HEK293 (cell line): Measurements from ENCODE around the gene IWS1.

ENCODE experiments used
- CTCF ChIA-PET: fragments of 350-600 bp; formaldehyde crosslinking; extraction: SDS; loops from one replicate; lab custom pipeline; 2021; ENCODE audit warnings: antibody characterized with exemption; lab: Yijun Ruan, JAX
- POLR2A ChIA-PET: fragments of 300-600 bp; formaldehyde crosslinking; extraction: SDS; loops from one replicate; lab custom pipeline; 2020; ENCODE audit warnings: antibody characterized with exemption, inconsistent platforms; lab: Yijun Ruan, JAX
- H3K27ac ChIP-seq: fragments of 200-500 bp; sonication (Bioruptor generic); 2 replicates; pipeline ENCODE4 v1.5.1; 2014; ENCODE audit warnings: low read depth, low read length, control low read depth, inconsistent platforms; ENCODE audit errors: extremely low read depth
- H3K36me3 ChIP-seq, 2 experiments: fragments of 200-500 bp in 1 of 2; sonication (Bioruptor generic) in 1 of 2; 1 replicate in 1 of 2; 2 replicates in 1 of 2; pipeline ENCODE4 v1.5.1; 2014 to 2017; ENCODE audit warnings: inconsistent platforms in 2 of 2, low read length in 2 of 2; ENCODE audit not compliant: control insufficient read depth in 2 of 2, insufficient read depth in 1 of 2
- H3K4me1 ChIP-seq: fragments of 200-500 bp; sonication (Bioruptor generic); 2 replicates; pipeline ENCODE4 v1.5.1; 2014; ENCODE audit warnings: mild to moderate bottlenecking, low read length, inconsistent platforms; ENCODE audit not compliant: control insufficient read depth, insufficient read depth
- H3K4me3 ChIP-seq: 2 replicates; pipeline ENCODE4 v1.5.1; 2011; ENCODE audit warnings: low read depth, mild to moderate bottlenecking, control low read depth, low read length, moderate library complexity
- H3K9me3 ChIP-seq: fragments of 200-500 bp; sonication (Bioruptor generic); 2 replicates; pipeline ENCODE4 v1.5.1; 2014; ENCODE audit warnings: low read depth, low read length, inconsistent platforms; ENCODE audit not compliant: control insufficient read depth, insufficient read depth
- GLIS1 ChIP-seq: fragments of 450-650 bp; formaldehyde crosslinking; IDR thresholded peaks from 2 replicates; pipeline ENCODE4 v1.5.1; 2016; ENCODE audit warnings: missing biosample characterization, missing genetic modification characterization
- HOXC10 ChIP-seq: sonication (generic); formaldehyde crosslinking; IDR thresholded peaks from 2 replicates; pipeline ENCODE4 v1.8.1; 2023; ENCODE audit warnings: mild to moderate bottlenecking, missing genetic modification reagents
- INSM2 ChIP-seq: fragments of 450-650 bp; formaldehyde crosslinking; IDR thresholded peaks from 2 replicates; pipeline ENCODE4 v1.5.1; 2016; ENCODE audit warnings: missing biosample characterization, missing genetic modification characterization
- SP3 ChIP-seq: fragments of 450-650 bp; formaldehyde crosslinking; IDR thresholded peaks from 2 replicates; pipeline ENCODE4 v1.5.1; 2016; ENCODE audit warnings: missing biosample characterization, missing genetic modification characterization
- ZBTB6 ChIP-seq: fragments of 450-650 bp; formaldehyde crosslinking; IDR thresholded peaks from 2 replicates; pipeline ENCODE4 v1.5.1; 2017; ENCODE audit warnings: missing biosample characterization, missing genetic modification characterization
- ZBTB7A ChIP-seq: fragments of 450-650 bp; formaldehyde crosslinking; IDR thresholded peaks from 2 replicates; pipeline ENCODE4 v1.5.1; 2016; ENCODE audit warnings: low read depth, missing biosample characterization, missing genetic modification characterization
- ZNF132 ChIP-seq: fragments of 450-650 bp; formaldehyde crosslinking; IDR thresholded peaks from 2 replicates; pipeline ENCODE4 v1.5.1; 2017; ENCODE audit warnings: missing biosample characterization, missing genetic modification characterization, borderline replicate concordance
- ZNF133 ChIP-seq: fragments of 450-650 bp; formaldehyde crosslinking; IDR thresholded peaks from 2 replicates; pipeline ENCODE4 v1.5.1; 2016; ENCODE audit warnings: missing biosample characterization, missing genetic modification characterization
- ZNF175 ChIP-seq: fragments of 450-650 bp; formaldehyde crosslinking; IDR thresholded peaks from 2 replicates; pipeline ENCODE4 v1.5.1; 2016; ENCODE audit warnings: missing biosample characterization, missing genetic modification characterization
- ZNF19 ChIP-seq: fragments of 450-650 bp; formaldehyde crosslinking; IDR thresholded peaks from 2 replicates; pipeline ENCODE4; 2016; ENCODE audit warnings: missing biosample characterization, missing genetic modification characterization, low read depth
- ZNF223 ChIP-seq: fragments of 450-650 bp; formaldehyde crosslinking; IDR thresholded peaks from 2 replicates; pipeline ENCODE4 v1.5.1; 2016; ENCODE audit warnings: missing biosample characterization, missing genetic modification characterization
- ZNF24 ChIP-seq: fragments of 450-650 bp; formaldehyde crosslinking; IDR thresholded peaks from 2 replicates; pipeline ENCODE4 v1.5.1; 2016; ENCODE audit warnings: missing biosample characterization, missing genetic modification characterization
- ZNF274 ChIP-seq, 2 experiments: fragments of 200-500 bp in 1 of 2; fragments of 450-650 bp in 1 of 2; sonication (Bioruptor generic) in 1 of 2; formaldehyde crosslinking in 1 of 2; IDR thresholded peaks; 2 replicates each; pipeline versions ENCODE4 v1.5.1 to v1.6.1; 2014 to 2016; ENCODE audit warnings: borderline replicate concordance in 1 of 2, inconsistent platforms in 1 of 2, low read length in 1 of 2, missing biosample characterization in 1 of 2, missing genetic modification characterization in 1 of 2
- ZNF341 ChIP-seq: fragments of 450-650 bp; formaldehyde crosslinking; IDR thresholded peaks from 2 replicates; pipeline ENCODE4; 2016; ENCODE audit warnings: low read depth, missing biosample characterization, missing genetic modification characterization
- ZNF366 ChIP-seq: fragments of 450-650 bp; formaldehyde crosslinking; conservative IDR thresholded peaks from 2 replicates; pipeline ENCODE4 v1.5.1; 2016; ENCODE audit warnings: missing biosample characterization, missing genetic modification characterization
- ZNF404 ChIP-seq: fragments of 450-650 bp; formaldehyde crosslinking; IDR thresholded peaks from 2 replicates; pipeline ENCODE4 v1.5.1; 2017; ENCODE audit warnings: missing biosample characterization, missing genetic modification characterization
- ZNF488 ChIP-seq: fragments of 450-650 bp; formaldehyde crosslinking; IDR thresholded peaks from 2 replicates; pipeline ENCODE4 v1.5.1; 2016; ENCODE audit warnings: missing biosample characterization, missing genetic modification characterization
- ZNF529 ChIP-seq: fragments of 450-650 bp; formaldehyde crosslinking; IDR thresholded peaks from 2 replicates; pipeline ENCODE4 v1.5.1; 2017; ENCODE audit warnings: missing genetic modification characterization, missing biosample characterization; ENCODE audit not compliant: insufficient replicate concordance
- ZNF549 ChIP-seq: fragments of 450-650 bp; IDR thresholded peaks from 2 replicates; pipeline ENCODE4 v1.5.1; 2018; ENCODE audit warnings: missing biosample characterization, missing genetic modification characterization, mild to moderate bottlenecking, inconsistent platforms, moderate library complexity
- ZNF560 ChIP-seq: fragments of 450-650 bp; formaldehyde crosslinking; IDR thresholded peaks from 2 replicates; pipeline ENCODE4 v1.5.1; 2017; ENCODE audit warnings: missing biosample characterization, missing genetic modification characterization, borderline replicate concordance
- ZNF626 ChIP-seq: fragments of 450-650 bp; sonication (Bioruptor Pico); formaldehyde crosslinking; IDR thresholded peaks from 2 replicates; pipeline ENCODE4 v1.5.1; 2018; ENCODE audit warnings: missing biosample characterization, missing genetic modification characterization, inconsistent platforms
- ZNF670 ChIP-seq: fragments of 450-650 bp; formaldehyde crosslinking; IDR thresholded peaks from 2 replicates; pipeline ENCODE4 v1.5.1; 2016; ENCODE audit warnings: missing biosample characterization, missing genetic modification characterization, low read depth
- ZNF785 ChIP-seq: fragments of 450-650 bp; formaldehyde crosslinking; IDR thresholded peaks from 2 replicates; pipeline ENCODE4 v1.5.1; 2016; ENCODE audit warnings: missing biosample characterization, missing genetic modification characterization
- ZNF843 ChIP-seq: fragments of 450-650 bp; formaldehyde crosslinking; IDR thresholded peaks from 2 replicates; pipeline ENCODE4 v1.5.1; 2016; ENCODE audit warnings: missing biosample characterization, missing genetic modification characterization
- ZSCAN23 ChIP-seq: fragments of 450-650 bp; formaldehyde crosslinking; IDR thresholded peaks from 2 replicates; pipeline ENCODE4 v1.5.1; 2016; ENCODE audit warnings: missing biosample characterization, missing genetic modification characterization
- TF ChIP-seq, protein P1 (sequence below): fragments of 450-650 bp; formaldehyde crosslinking; IDR thresholded peaks from 2 replicates; pipeline ENCODE4 v1.5.1; 2016; ENCODE audit warnings: missing biosample characterization, missing genetic modification characterization
- TF ChIP-seq, protein P2 (sequence below): fragments of 450-650 bp; formaldehyde crosslinking; IDR thresholded peaks from 2 replicates; pipeline ENCODE4 v1.5.1; 2016; ENCODE audit warnings: missing biosample characterization, missing genetic modification characterization

The IWS1 gene

GRCh38 chr2:127472268-127472667, 54.0 kb downstream of the IWS1 start:
- no peak overlapping the region for H3K4me3 ChIP-seq
- H3K27ac ChIP-seq = no peak overlapping the region
- CTCF ChIA-PET = interaction anchor here (0.7 to 4.4 kb wide), 4 partner anchors 7 to 275 kb away, joined by 3 to 17 read pairs (median 4); no protein-coding TSS in a partner anchor
- POLR2A ChIA-PET = interaction anchor here (0.6 kb wide), 1 partner anchor 33 kb away, joined by 3 read pairs; no protein-coding TSS in a partner anchor
- peaks cover 9 to 16% of the 10 kb centered on the region in 2 experiments for H3K36me3 ChIP-seq
- no peaks in the 10 kb centered on the region for H3K4me1 ChIP-seq
- no peak for TF ChIP-seq ZNF24 (tag by site-specific recombination)
- no peak for TF ChIP-seq ZNF19 (tag by site-specific recombination)
- no peak for TF ChIP-seq ZNF560 (tag by site-specific recombination)
- TF ChIP-seq ZNF133 (tag by site-specific recombination) = no peak
- no peak for TF ChIP-seq INSM2 (tag by site-specific recombination)
- no peak for TF ChIP-seq ZSCAN23
- no peak for TF ChIP-seq ZNF223
- no peak for TF ChIP-seq ZNF785 (tag by site-specific recombination)
- no peak for TF ChIP-seq ZNF488
- no peak for TF ChIP-seq ZNF274 (IDR thresholded peaks at IDR 0.05; ENCODE audit: low read length)
- no peak for TF ChIP-seq ZNF274 (tag by site-specific recombination; IDR thresholded peaks at IDR 0.05; ENCODE audit: borderline replicate concordance)
- no peak for TF ChIP-seq ZNF529 (tag by site-specific recombination)
- no peak for TF ChIP-seq ZNF843 (tag by site-specific recombination)
- no peak for TF ChIP-seq ZNF670 (tag by site-specific recombination)
- no peak for TF ChIP-seq ZNF404 (tag by site-specific recombination)
- TF ChIP-seq HOXC10 (CRISPR knock-in tag) = no peak
- TF ChIP-seq GLIS1 (tag by site-specific recombination) = no peak
- TF ChIP-seq ZNF132 (tag by site-specific recombination) = no peak
- TF ChIP-seq ZNF626 (tag by site-specific recombination) = no peak
- no peak for TF ChIP-seq ZNF549
- no peak for TF ChIP-seq ZNF175 (tag by site-specific recombination)
- H3K9me3 ChIP-seq = no peaks in the 10 kb centered on the region

DNA sequence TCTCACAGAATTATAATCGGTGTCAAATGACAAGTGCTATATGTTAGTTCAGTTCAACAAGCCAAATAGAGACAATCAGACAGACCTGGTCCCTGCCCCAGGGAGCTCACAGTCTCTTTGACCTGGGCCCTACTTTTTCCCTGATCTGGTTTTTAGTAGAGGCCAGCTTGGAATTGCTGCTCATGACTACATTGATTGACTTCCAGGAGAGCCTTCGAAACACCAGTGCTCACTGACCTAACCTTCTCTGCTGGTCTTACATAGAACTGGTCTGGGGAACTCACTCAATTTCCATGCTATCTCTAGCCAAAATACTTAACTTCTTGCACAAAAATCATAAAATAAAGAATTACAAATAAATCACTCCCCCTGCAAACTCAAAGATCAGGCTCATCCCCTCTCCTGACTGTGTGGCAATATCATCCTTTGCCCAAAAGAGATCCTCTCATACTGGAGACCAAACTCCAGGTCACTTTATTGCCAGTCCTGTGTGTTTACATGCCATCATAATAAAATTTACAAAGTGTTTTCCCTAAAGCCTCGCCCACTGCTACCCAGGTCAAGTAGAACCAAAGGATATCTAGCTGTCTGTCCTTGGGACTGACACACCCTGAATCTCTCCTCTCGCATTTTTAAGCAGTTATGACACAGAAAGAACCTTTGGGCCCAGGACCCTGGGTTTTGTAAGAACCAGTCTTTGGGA, 54.9 kb downstream of the IWS1 start:
- no peak overlapping the region for H3K4me3 ChIP-seq

More for the DNA sequence above, 54.9 kb downstream of the IWS1 start:
- H3K27ac ChIP-seq = no peak overlapping the region
- H3K4me1 ChIP-seq = no peaks in the 10 kb centered on the region
- CTCF ChIA-PET = interaction anchor here (0.7 to 4.4 kb wide), 2 partner anchors 8 to 55 kb away, joined by 3 to 17 read pairs; no protein-coding TSS in a partner anchor
- POLR2A ChIA-PET = no interaction called here
- H3K36me3 ChIP-seq = peaks cover 5 to 16% of the 10 kb centered on the region in 2 experiments
- no peaks in the 10 kb centered on the region for H3K9me3 ChIP-seq
- TF ChIP-seq SP3 (no peak), ZBTB6 (tag by site-specific recombination) (no peak), ZBTB7A (tag by site-specific recombination) (no peak), ZNF366 (tag by site-specific recombination) (no peak), ZNF341 (tag by site-specific recombination) (no peak)
- TF ChIP-seq, protein P1, sequence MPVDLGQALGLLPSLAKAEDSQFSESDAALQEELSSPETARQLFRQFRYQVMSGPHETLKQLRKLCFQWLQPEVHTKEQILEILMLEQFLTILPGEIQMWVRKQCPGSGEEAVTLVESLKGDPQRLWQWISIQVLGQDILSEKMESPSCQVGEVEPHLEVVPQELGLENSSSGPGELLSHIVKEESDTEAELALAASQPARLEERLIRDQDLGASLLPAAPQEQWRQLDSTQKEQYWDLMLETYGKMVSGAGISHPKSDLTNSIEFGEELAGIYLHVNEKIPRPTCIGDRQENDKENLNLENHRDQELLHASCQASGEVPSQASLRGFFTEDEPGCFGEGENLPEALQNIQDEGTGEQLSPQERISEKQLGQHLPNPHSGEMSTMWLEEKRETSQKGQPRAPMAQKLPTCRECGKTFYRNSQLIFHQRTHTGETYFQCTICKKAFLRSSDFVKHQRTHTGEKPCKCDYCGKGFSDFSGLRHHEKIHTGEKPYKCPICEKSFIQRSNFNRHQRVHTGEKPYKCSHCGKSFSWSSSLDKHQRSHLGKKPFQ = no peak
- TF ChIP-seq, protein P2, sequence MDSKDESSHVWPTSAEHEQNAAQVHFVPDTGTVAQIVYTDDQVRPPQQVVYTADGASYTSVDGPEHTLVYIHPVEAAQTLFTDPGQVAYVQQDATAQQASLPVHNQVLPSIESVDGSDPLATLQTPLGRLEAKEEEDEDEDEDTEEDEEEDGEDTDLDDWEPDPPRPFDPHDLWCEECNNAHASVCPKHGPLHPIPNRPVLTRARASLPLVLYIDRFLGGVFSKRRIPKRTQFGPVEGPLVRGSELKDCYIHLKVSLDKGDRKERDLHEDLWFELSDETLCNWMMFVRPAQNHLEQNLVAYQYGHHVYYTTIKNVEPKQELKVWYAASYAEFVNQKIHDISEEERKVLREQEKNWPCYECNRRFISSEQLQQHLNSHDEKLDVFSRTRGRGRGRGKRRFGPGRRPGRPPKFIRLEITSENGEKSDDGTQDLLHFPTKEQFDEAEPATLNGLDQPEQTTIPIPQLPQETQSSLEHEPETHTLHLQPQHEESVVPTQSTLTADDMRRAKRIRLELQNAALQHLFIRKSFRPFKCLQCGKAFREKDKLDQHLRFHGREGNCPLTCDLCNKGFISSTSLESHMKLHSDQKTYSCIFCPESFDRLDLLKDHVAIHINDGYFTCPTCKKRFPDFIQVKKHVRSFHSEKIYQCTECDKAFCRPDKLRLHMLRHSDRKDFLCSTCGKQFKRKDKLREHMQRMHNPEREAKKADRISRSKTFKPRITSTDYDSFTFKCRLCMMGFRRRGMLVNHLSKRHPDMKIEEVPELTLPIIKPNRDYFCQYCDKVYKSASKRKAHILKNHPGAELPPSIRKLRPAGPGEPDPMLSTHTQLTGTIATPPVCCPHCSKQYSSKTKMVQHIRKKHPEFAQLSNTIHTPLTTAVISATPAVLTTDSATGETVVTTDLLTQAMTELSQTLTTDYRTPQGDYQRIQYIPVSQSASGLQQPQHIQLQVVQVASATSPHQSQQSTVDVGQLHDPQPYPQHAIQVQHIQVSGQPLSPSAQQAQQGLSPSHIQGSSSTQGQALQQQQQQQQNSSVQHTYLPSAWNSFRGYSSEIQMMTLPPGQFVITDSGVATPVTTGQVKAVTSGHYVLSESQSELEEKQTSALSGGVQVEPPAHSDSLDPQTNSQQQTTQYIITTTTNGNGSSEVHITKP (tag by site-specific recombination) = no peak
